ENCODE measurements around the gene ANO5.

DNA sequence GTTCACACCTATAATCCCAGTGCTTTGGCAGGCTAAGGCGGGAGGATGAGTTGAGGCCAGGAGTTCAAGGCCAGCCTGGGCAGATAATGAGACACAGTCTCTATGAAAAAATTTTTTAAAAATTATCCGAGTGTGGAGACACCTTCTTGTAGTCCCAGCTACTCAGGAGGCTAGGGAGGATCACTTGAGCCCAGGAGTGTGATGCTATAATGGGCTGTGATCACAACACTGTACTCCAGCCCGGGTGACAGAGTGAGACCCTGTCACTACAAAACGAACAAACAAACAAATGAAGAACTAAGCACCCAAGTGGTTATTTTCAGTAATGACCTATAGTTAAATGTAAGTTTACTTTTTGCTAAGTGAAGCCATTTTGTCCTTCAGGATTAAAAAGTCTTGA lies 32.3 kb downstream of the ANO5 start:
- TF ChIP-seq UBTF (IDR thresholded peaks at IDR 0.05; ENCODE audit: borderline replicate concordance in 1 of 2, low read depth in 2 of 2, low read length in 2 of 2) (no peak), MLX (CRISPR knock-in tag; conservative IDR thresholded peaks at IDR 0.05) (no peak), POLR2A (conservative IDR thresholded peaks at IDR 0.05) (no peak)
